Measurements from ENCODE around the gene PLA2G3.

Gene PLA2G3

GRCh38 chr22:31151872-31152271 lies 11.6 kb upstream of the PLA2G3 start:
- intact Hi-C loops (cut with DNase I) = loop anchor here (10.0 kb wide), 2 partner anchors 47 to 177 kb away; partner anchors contain the start of gene SELENOM
- no peak for DNase-seq

GRCh38 chr22:31150615-31151014 lies 10.3 kb upstream of the PLA2G3 start:
- intact Hi-C loops (cut with DNase I) = loop anchor here (10.0 kb wide), 2 partner anchors 46 to 176 kb away; partner anchors contain the start of gene SELENOM

GRCh38 chr22:31148953-31149627 lies 8.8 kb upstream of the PLA2G3 start:
- DNase-seq = peak; percentile 36 to 87 (median 71)
- intact Hi-C loops (cut with DNase I) = no loop called here

More at GRCh38 chr22:31150615-31151014, 10.3 kb upstream of the PLA2G3 start:
- DNase-seq = peak in 1 of 42 donors; percentile 10

- no peak for DNase-seq
- intact Hi-C loops (cut with DNase I) = no loop called here
Measured at GRCh38 chr22:31148488-31148887, 8.2 kb upstream of the PLA2G3 start.

GRCh38 chr22:31144223-31144622 lies 3.9 kb upstream of the PLA2G3 start:
- intact Hi-C loops (cut with DNase I) = no loop called here
- no peak for DNase-seq

- intact Hi-C loops (cut with DNase I) = no loop called here
- DNase-seq = peak in 33 of 42 donors; percentile 16 to 73 (median 48)
Measured at GRCh38 chr22:31143537-31143936, 3.2 kb upstream of the PLA2G3 start.

GRCh38 chr22:31143038-31143437 lies 2.7 kb upstream of the PLA2G3 start:
- intact Hi-C loops (cut with DNase I) = no loop called here
- DNase-seq = peak in 2 of 42 donors; percentile 13 to 19

- intact Hi-C loops (cut with DNase I) = no loop called here
- peak in 1 of 42 donors; percentile 12 for DNase-seq
Measured at GRCh38 chr22:31142285-31142684, 2.0 kb upstream of the PLA2G3 start.

- intact Hi-C loops (cut with DNase I) = no loop called here
- peak in 1 of 42 donors; percentile 19 for DNase-seq
Measured at GRCh38 chr22:31141551-31141950, 1.2 kb upstream of the PLA2G3 start.

- no peak for DNase-seq
- intact Hi-C loops (cut with DNase I) = no loop called here
Measured at GRCh38 chr22:31140746-31141145, 438 bp upstream of the PLA2G3 start.

- DNase-seq = no peak
- intact Hi-C loops (cut with DNase I) = no loop called here
Measured at GRCh38 chr22:31139066-31139465, 1.2 kb downstream of the PLA2G3 start.

- intact Hi-C loops (cut with DNase I) = no loop called here
- peak in 1 of 42 donors; percentile 17 for DNase-seq
Measured at GRCh38 chr22:31138126-31138525, 2.2 kb downstream of the PLA2G3 start.

- DNase-seq = no peak
- intact Hi-C loops (cut with DNase I) = no loop called here
Measured at GRCh38 chr22:31137721-31138120, 2.6 kb downstream of the PLA2G3 start.

- intact Hi-C loops (cut with DNase I) = no loop called here
- DNase-seq = no peak
Measured at GRCh38 chr22:31136711-31137110, 3.6 kb downstream of the PLA2G3 start.

GRCh38 chr22:31136155-31136554 lies 4.2 kb downstream of the PLA2G3 start:
- intact Hi-C loops (cut with DNase I) = no loop called here
- no peak for DNase-seq

- no peak for DNase-seq
- intact Hi-C loops (cut with DNase I) = no loop called here
Measured at GRCh38 chr22:31135706-31136105, 4.6 kb downstream of the PLA2G3 start.

GRCh38 chr22:31134688-31135087 lies 5.6 kb downstream of the PLA2G3 start:
- no peak for DNase-seq
- intact Hi-C loops (cut with DNase I) = no loop called here

- DNase-seq = no peak
- intact Hi-C loops (cut with DNase I) = no loop called here
Measured at GRCh38 chr22:31133911-31134310, 6.4 kb downstream of the PLA2G3 start.

GRCh38 chr22:31130873-31131272 lies 9.4 kb downstream of the PLA2G3 start:
- intact Hi-C loops (cut with DNase I) = no loop called here
- no peak for DNase-seq

GRCh38 chr22:31128156-31128555 lies 12.2 kb downstream of the PLA2G3 start:
- intact Hi-C loops (cut with DNase I) = no loop called here
- no peak for DNase-seq

- intact Hi-C loops (cut with DNase I) = no loop called here
- no peak for DNase-seq
Measured at GRCh38 chr22:31127181-31127772, 13.0 kb downstream of the PLA2G3 start.
